ENCODE results near the gene KRT25.

- no peak for TF ChIP-seq CTCF (IDR thresholded peaks at IDR 0.05; ENCODE audit: low read depth, low read length, poor library complexity, severe bottlenecking)
- no peak for TF ChIP-seq EZH2phosphoT487 (IDR thresholded peaks at IDR 0.05; ENCODE audit: borderline replicate concordance, low read length)
Measured at GRCh38 chr17:40703652-40704051, 51.5 kb downstream of the KRT25 start, which contains the start of gene KRT24.
